ENCODE results near the gene SART1.

SART1 gene

GRCh38 chr11:65958774-65959420 lies 2.6 kb upstream of the SART1 start:
- no peak overlapping the region for H3K4me3 ChIP-seq (ENCODE audit: low read depth, low read length)
- in situ Hi-C loops (cut with HindIII; ENCODE audit: low sequenced_read_pairs), result no loop called here
- DNase-seq (ENCODE audit: low read depth, low spot score), result no peak
- TF ChIP-seq, protein P1, sequence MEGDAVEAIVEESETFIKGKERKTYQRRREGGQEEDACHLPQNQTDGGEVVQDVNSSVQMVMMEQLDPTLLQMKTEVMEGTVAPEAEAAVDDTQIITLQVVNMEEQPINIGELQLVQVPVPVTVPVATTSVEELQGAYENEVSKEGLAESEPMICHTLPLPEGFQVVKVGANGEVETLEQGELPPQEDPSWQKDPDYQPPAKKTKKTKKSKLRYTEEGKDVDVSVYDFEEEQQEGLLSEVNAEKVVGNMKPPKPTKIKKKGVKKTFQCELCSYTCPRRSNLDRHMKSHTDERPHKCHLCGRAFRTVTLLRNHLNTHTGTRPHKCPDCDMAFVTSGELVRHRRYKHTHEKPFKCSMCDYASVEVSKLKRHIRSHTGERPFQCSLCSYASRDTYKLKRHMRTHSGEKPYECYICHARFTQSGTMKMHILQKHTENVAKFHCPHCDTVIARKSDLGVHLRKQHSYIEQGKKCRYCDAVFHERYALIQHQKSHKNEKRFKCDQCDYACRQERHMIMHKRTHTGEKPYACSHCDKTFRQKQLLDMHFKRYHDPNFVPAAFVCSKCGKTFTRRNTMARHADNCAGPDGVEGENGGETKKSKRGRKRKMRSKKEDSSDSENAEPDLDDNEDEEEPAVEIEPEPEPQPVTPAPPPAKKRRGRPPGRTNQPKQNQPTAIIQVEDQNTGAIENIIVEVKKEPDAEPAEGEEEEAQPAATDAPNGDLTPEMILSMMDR (IDR thresholded peaks at IDR 0.05; ENCODE audit: low read depth, low read length), result no peak

DNA sequence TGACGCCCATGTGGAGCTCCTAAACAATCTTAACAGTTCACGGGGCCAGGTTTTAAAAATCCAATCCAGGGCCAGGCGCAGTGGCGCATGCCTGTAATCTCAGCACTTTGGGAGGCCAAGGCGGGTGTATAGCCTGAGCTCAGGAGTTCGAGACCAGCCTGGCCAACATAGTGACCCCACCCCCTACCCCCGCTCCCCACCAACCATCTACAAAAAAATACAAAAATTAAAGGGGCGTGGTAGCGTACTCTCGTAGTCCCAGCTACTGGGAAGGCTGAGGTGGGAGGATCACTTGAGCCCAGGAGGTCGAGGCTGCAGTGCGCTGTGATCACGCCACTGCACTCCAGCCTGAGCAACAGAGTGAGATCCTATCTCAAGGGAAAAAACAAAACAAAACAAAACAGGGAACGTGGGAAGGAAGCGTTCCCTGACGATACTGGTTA lies 689 bp upstream of the SART1 start:
- H3K4me3 ChIP-seq (ENCODE audit: low read depth, low read length), result peak overlapping the region; percentile 78
- TF ChIP-seq, protein P1 (IDR thresholded peaks at IDR 0.05; ENCODE audit: low read depth, low read length), result no peak
- in situ Hi-C loops (cut with HindIII; ENCODE audit: low sequenced_read_pairs), result no loop called here
- no peak for DNase-seq (ENCODE audit: low read depth, low spot score)

DNA sequence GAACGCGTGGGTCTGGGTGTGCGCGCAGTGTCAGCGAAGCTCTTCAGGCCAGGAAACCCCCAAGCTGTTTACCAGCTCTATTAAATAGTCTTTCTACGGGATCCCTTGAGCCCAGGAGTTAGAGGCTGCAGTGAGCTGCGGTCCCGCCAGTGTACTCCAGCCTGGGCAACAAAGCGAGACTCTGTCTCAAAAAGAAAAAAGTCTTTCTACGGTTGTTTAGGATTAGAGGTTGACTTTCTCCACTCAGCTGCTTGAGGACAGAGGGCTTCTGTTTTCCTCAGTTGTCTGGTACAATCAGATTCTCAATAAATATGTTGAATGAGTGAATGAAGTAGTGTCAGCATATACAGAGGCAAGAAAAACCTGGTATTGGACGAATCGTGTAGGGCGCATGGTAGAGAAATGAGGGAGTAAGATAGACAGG lies 619 bp downstream of the SART1 start:
- H3K4me3 ChIP-seq (ENCODE audit: low read depth, low read length), result peak overlapping the region; percentile 78
- in situ Hi-C loops (cut with HindIII; ENCODE audit: low sequenced_read_pairs), result no loop called here
- TF ChIP-seq, protein P1 (IDR thresholded peaks at IDR 0.05; ENCODE audit: low read depth, low read length), result no peak
- DNase-seq (ENCODE audit: low read depth, low spot score), result no peak

GRCh38 chr11:65964906-65965305 lies 3.4 kb downstream of the SART1 start:
- H3K4me3 ChIP-seq (ENCODE audit: low read depth, low read length), result no peak overlapping the region
- TF ChIP-seq, protein P1 (IDR thresholded peaks at IDR 0.05; ENCODE audit: low read depth, low read length), result no peak
- DNase-seq (ENCODE audit: low read depth, low spot score), result no peak
- in situ Hi-C loops (cut with HindIII; ENCODE audit: low sequenced_read_pairs), result no loop called here

- H3K4me3 ChIP-seq (ENCODE audit: low read depth, low read length), result no peak overlapping the region
- in situ Hi-C loops (cut with HindIII; ENCODE audit: low sequenced_read_pairs), result no loop called here
Observed at GRCh38 chr11:65965986-65966762, 4.6 kb downstream of the SART1 start.

GRCh38 chr11:65967329-65967934 lies 5.9 kb downstream of the SART1 start:
- TF ChIP-seq, protein P1 (IDR thresholded peaks at IDR 0.05; ENCODE audit: low read depth, low read length), result no peak

More at GRCh38 chr11:65965986-65966762, 4.6 kb downstream of the SART1 start:
- no peak for DNase-seq (ENCODE audit: low read depth, low spot score)
- TF ChIP-seq, protein P1 (IDR thresholded peaks at IDR 0.05; ENCODE audit: low read depth, low read length), result no peak

More at GRCh38 chr11:65967329-65967934, 5.9 kb downstream of the SART1 start:
- in situ Hi-C loops (cut with HindIII; ENCODE audit: low sequenced_read_pairs), result no loop called here
- H3K4me3 ChIP-seq (ENCODE audit: low read depth, low read length), result no peak overlapping the region
- no peak for DNase-seq (ENCODE audit: low read depth, low spot score)

Data from astrocyte of the spinal cord (primary cell).